Keratinocyte (primary cell): ENCODE results near the gene SLC5A1. TPM values are rescaled to one million over a fixed set of nuclear protein-coding genes. Genes with fewer than 3 reads are reported as not detected.

Experiments
- DNase-seq: peaks from one replicate; pipeline ENCODE4 v3.0.0-alpha.2; 2011; ENCODE audit warnings: low read depth, missing footprints, low spot score
- FAIRE-seq: peaks from 2 replicates; lab custom pipeline; 2011; peaks lifted over from hg19 to GRCh38; lab: Jason Lieb, UNC
- H2AFZ ChIP-seq: 2 replicates; pipeline ENCODE4 v1.6.0; 2012; ENCODE audit warnings: low read length, control low read depth, inconsistent platforms; ENCODE audit not compliant: control insufficient read depth
- H3K27ac ChIP-seq: 2 replicates; pipeline ENCODE4 v1.5.1; 2011; ENCODE audit warnings: low read length; ENCODE audit not compliant: control insufficient read depth, insufficient read depth
- H3K27me3 ChIP-seq: 3 replicates; pipeline ENCODE4 v1.6.0; 2011; ENCODE audit warnings: low read length; ENCODE audit not compliant: control insufficient read depth, insufficient read depth; ENCODE audit errors: extremely low read depth
- H3K36me3 ChIP-seq, 2 experiments: 2 replicates in 1 of 2; 3 replicates in 1 of 2; pipeline ENCODE4 v1.5.1; 2011; ENCODE audit warnings: low read length in 2 of 2, mild to moderate bottlenecking in 1 of 2; ENCODE audit not compliant: control insufficient read depth in 2 of 2, insufficient read depth in 2 of 2; ENCODE audit errors: extremely low read depth in 1 of 2
- H3K4me1 ChIP-seq: 3 replicates; pipeline ENCODE4 v1.5.1; 2011; ENCODE audit warnings: low read length; ENCODE audit not compliant: control insufficient read depth, insufficient read depth; ENCODE audit errors: extremely low read depth
- H3K4me2 ChIP-seq: 3 replicates; pipeline ENCODE4 v1.6.0; 2011; ENCODE audit warnings: low read depth, low read length; ENCODE audit not compliant: control insufficient read depth, insufficient read depth; ENCODE audit errors: extremely low read depth
- H3K4me3 ChIP-seq, 3 experiments: fragments of 200-600 bp in 1 of 3; sonication (generic) in 1 of 3; 2 replicates in 2 of 3; 3 replicates in 1 of 3; pipeline ENCODE4 v1.5.1; 2011 to 2016; ENCODE audit warnings: low read length in 3 of 3, mild to moderate bottlenecking in 3 of 3, control low read depth in 2 of 3, inconsistent platforms in 1 of 3, low read depth in 1 of 3, mixed read lengths in 1 of 3, mixed run types in 1 of 3, moderate library complexity in 1 of 3; ENCODE audit not compliant: control insufficient read depth in 2 of 3, insufficient read depth in 2 of 3; ENCODE audit errors: extremely low read depth in 1 of 3
- H3K79me2 ChIP-seq: 2 replicates; pipeline ENCODE4 v1.6.0; 2012; ENCODE audit warnings: low read length; ENCODE audit not compliant: control insufficient read depth, insufficient read depth
- H3K9ac ChIP-seq: 3 replicates; pipeline ENCODE4 v1.6.0; 2011; ENCODE audit warnings: low read length; ENCODE audit not compliant: control insufficient read depth, insufficient read depth; ENCODE audit errors: extremely low read depth
- H3K9me1 ChIP-seq: 3 replicates; pipeline ENCODE4 v1.6.0; 2011; ENCODE audit warnings: low read length; ENCODE audit not compliant: control insufficient read depth, insufficient read depth; ENCODE audit errors: extremely low read depth
- H3K9me3 ChIP-seq: 2 replicates; pipeline ENCODE4 v1.5.1; 2012; ENCODE audit warnings: low read depth, low read length; ENCODE audit not compliant: control insufficient read depth
- H4K20me1 ChIP-seq: 3 replicates; pipeline ENCODE4 v1.6.0; 2011; ENCODE audit warnings: low read length; ENCODE audit not compliant: control insufficient read depth, insufficient read depth; ENCODE audit errors: extremely low read depth
- EZH2 ChIP-seq: IDR thresholded peaks from one replicate; pipeline ENCODE4 v1.6.1; 2012; ENCODE audit warnings: inconsistent platforms, mild to moderate bottlenecking, low read length, moderate library complexity
- dilution Hi-C: fragments of 300-500 bp; cut with MboI; formaldehyde crosslinking; loops from one replicate; pipeline ENCODE4 v1.7.0; 2020; ENCODE audit warnings: low sequenced_read_pairs; ENCODE audit not compliant: extremely low pct_ligation_motif_present
- polyA plus RNA-seq, 5 experiments: library from polyadenylated mRNA; depleted of rRNA in 3 of 5; stranded (reverse) in 3 of 5; stranded (forward) in 1 of 5; unstranded in 1 of 5; fragments of >200 nt; gene quantifications; 1 replicate in 1 of 5; 2 replicates in 3 of 5; 3 replicates in 1 of 5; pipeline versions ENCODE4 v1.2.1 to v1.2.3, GENCODE V29; 2011 to 2012; ENCODE audit warnings: missing spikeins in 2 of 5, low read depth in 1 of 5, low replicate concordance in 1 of 5
- TF ChIP-seq, protein P1 (sequence below), 3 experiments: IDR thresholded peaks in 1 of 3; conservative IDR thresholded peaks in 1 of 3; optimal IDR thresholded peaks in 1 of 3; 2 replicates in 2 of 3; 3 replicates in 1 of 3; pipeline versions ENCODE3 to v1.5.1; 2011; ENCODE audit warnings: low read length in 3 of 3, mild to moderate bottlenecking in 3 of 3, moderate library complexity in 2 of 3, control low read depth in 1 of 3, inconsistent platforms in 1 of 3; ENCODE audit not compliant: insufficient read depth in 2 of 3; ENCODE audit errors: extremely low read depth in 1 of 3

Gene SLC5A1
- polyA plus RNA-seq, 1 donor (not counting 4 experiments of a cell fraction or from before 2014, with no cell fraction given), result 2.0 TPM

DNA sequence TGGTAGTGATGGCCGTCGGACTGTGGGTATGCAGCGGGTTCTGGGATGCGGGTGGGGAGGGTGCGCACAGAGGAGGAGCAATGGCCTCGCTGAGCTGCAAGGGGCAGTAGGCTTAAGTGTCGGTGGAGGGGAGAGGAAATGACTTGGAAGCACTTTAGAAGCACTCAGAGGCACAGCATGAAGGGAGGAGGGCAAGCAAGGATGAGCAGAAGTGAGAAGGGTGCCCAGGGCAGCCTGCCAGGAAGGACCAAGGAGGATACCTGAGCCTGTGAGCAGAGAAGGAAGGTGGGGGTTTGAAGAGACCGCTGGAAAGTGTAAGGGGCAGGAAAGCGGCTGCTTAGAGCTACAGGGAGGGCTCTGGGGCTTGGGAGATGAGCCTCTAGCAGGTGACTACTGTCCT is 330 bp downstream of the SLC5A1 start:
- dilution Hi-C loops, result no loop called here
- FAIRE-seq, result no peak
- Histone ChIP-seq H3K9ac (no peak overlapping the region), H2AFZ (no peak overlapping the region), H3K36me3 (no peaks in the 10 kb centered on the region), H3K27ac (no peak overlapping the region), H3K4me2 (no peak overlapping the region), H4K20me1 (no peaks in the 10 kb centered on the region), H3K4me1 (peaks cover 7% of the 10 kb centered on the region), H3K27me3 (peaks cover 25% of the 10 kb centered on the region), H3K9me3 (no peaks in the 10 kb centered on the region), H3K79me2 (no peaks in the 10 kb centered on the region), H3K9me1 (no peaks in the 10 kb centered on the region), H3K4me3 (no peak overlapping the region)
- no peak for DNase-seq
- TF ChIP-seq, protein P1, sequence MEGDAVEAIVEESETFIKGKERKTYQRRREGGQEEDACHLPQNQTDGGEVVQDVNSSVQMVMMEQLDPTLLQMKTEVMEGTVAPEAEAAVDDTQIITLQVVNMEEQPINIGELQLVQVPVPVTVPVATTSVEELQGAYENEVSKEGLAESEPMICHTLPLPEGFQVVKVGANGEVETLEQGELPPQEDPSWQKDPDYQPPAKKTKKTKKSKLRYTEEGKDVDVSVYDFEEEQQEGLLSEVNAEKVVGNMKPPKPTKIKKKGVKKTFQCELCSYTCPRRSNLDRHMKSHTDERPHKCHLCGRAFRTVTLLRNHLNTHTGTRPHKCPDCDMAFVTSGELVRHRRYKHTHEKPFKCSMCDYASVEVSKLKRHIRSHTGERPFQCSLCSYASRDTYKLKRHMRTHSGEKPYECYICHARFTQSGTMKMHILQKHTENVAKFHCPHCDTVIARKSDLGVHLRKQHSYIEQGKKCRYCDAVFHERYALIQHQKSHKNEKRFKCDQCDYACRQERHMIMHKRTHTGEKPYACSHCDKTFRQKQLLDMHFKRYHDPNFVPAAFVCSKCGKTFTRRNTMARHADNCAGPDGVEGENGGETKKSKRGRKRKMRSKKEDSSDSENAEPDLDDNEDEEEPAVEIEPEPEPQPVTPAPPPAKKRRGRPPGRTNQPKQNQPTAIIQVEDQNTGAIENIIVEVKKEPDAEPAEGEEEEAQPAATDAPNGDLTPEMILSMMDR (optimal IDR thresholded peaks at IDR 0.05 in 1 of 3, IDR thresholded peaks at IDR 0.05 in 1 of 3, conservative IDR thresholded peaks at IDR 0.05 in 1 of 3; ENCODE audit: extremely low read depth in 1 of 3, insufficient read depth in 2 of 3, low read length in 3 of 3), result no peak
- no peak for TF ChIP-seq EZH2

DNA sequence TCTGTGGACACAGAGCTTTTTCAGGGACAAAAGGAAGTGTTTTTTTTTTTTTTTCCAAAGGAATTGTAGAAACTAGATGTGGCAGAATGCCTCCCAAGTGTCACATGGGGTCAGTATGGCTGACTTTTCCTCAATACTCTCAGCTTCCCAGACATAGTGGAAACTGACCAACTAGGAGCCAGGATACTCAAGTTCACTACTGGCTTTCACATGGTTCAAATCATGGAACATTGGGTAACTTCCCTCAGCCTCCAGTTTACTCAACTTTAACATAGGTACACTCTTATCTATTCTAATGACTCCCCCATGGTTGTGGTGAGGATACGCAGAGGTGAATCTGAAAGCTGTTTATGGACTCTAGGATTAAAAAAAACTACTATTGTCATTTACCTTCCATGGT is 1.4 kb downstream of the SLC5A1 start:
- Histone ChIP-seq H3K4me3 (no peak overlapping the region), H3K27me3 (peaks cover 25% of the 10 kb centered on the region), H3K9ac (no peak overlapping the region), H3K9me3 (no peaks in the 10 kb centered on the region), H4K20me1 (no peaks in the 10 kb centered on the region), H3K9me1 (no peaks in the 10 kb centered on the region), H3K27ac (no peak overlapping the region), H3K36me3 (no peaks in the 10 kb centered on the region), H3K4me2 (no peak overlapping the region), H2AFZ (no peak overlapping the region), H3K4me1 (peaks cover 7% of the 10 kb centered on the region), H3K79me2 (no peaks in the 10 kb centered on the region)
- FAIRE-seq (no peak), DNase-seq (no peak)
- TF ChIP-seq EZH2, result no peak
- TF ChIP-seq, protein P1 (optimal IDR thresholded peaks at IDR 0.05 in 1 of 3, IDR thresholded peaks at IDR 0.05 in 1 of 3, conservative IDR thresholded peaks at IDR 0.05 in 1 of 3; ENCODE audit: extremely low read depth in 1 of 3, insufficient read depth in 2 of 3, low read length in 3 of 3), result no peak
- dilution Hi-C loops, result no loop called here
